ENCODE data around the gene TMEM26.

Gene TMEM26

GRCh38 chr10:61458031-61458430 is 4.8 kb upstream of the TMEM26 start:
- DNase-seq, result no peak

DNA sequence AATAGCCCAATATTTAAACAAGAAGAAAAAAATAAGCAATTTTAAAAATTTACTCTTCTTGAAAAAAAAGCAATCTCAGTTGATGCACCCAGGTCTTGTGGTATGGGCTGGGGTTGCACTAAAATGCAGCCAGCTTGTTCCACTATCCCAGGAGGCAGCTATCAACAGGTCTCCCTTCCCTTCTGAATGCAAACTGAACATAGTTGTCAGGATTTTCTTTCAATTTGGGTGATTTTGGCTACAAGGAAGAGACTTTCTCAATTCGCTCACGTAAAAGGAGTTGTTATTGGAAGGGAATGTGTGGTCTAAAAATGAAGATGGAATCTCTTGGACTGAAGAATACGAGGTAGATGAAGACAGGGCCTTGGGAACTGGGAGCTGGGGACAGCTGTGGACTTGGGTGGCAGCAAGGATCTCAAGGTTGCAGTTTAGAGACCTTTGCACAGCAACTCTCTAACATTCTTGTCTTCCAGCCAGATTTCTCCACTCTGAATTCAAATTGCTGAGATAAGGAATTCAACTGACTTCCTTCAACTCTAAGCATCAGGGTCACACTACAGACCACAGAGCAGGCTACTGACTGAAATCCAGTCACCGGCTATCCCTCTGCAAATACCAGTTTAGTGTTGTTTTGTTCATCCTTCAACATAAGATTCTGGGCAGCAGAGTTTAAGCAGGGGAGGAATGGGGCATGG is 3.1 kb upstream of the TMEM26 start:
- DNase-seq, result no peak

GRCh38 chr10:61455656-61456055 is 2.5 kb upstream of the TMEM26 start:
- no peak for DNase-seq

DNA sequence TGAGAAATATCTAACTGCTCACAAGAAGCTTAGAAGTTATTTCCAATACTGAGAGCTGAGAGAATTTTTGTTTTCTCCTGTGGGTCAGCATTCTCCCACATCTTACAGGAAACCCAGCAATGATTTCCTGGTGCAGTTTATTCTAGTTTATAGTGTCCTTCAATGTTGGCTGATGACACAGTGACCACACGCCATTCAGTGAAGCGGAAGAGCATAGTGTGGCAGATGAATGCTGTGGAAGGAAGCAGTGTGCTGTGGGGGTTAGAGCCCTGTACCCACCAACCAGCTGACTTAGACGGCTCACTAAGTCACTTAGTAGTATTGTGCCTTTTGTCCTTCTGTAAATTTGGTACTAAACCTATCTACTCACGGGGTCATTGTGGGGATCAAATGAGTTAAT is 1.4 kb upstream of the TMEM26 start:
- no peak for DNase-seq

DNA sequence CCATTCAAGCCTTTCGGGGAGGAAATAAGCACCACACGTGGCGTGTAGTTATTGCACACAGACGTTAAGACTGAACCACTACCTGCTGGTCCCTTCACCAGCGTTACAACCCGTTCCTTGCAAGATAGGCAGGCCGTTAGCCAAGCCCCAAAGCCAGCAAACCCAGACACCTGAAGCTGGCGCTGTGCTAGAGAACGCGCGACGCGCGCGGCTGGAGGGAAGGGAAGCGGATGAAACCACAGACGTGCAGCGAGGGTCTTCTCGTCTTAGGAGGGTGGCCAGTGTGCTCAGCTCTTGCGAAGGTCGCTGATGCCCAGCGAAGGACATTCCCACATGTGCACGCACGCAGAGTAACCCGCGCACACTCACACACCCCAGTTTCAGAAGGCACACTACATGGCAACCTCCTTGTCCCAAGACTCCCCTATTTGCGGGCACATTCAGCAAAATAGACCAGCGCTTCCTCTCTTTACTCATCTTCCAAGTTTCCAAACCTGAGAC is 980 bp downstream of the TMEM26 start:
- peak; percentile 55 for DNase-seq

- DNase-seq, result no peak
Measured at GRCh38 chr10:61451357-61451756, 1.8 kb downstream of the TMEM26 start.

- no peak for DNase-seq
Measured at GRCh38 chr10:61448841-61449600, 4.2 kb downstream of the TMEM26 start.

GRCh38 chr10:61448091-61448490 is 5.1 kb downstream of the TMEM26 start:
- no peak for DNase-seq

DNA sequence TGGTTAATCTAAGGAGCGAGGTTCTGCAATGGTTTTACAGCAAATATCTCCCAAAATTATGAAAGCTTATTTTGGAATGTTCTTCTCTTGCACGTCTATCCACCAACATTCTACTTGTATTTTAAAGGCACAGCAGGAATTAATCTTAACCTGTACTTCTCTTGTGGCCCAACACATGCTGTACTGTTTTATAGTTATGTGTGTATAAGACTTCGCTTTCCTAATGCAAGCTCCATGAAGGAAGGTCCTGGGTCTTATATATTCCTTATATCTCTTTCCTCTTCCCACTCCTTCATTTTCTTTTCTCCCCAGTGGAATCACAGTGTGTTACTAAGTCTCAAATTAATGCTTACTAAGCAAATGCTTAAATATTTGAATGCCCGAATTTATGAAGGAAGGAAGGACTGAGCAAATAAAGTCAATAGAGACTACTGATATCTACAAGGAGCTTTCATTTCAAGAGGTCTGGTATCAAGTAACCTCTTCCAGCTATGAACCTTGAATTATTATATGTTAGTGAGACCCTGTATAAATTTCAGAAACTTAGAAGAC is 14.0 kb downstream of the TMEM26 start:
- DNase-seq, result no peak

DNA sequence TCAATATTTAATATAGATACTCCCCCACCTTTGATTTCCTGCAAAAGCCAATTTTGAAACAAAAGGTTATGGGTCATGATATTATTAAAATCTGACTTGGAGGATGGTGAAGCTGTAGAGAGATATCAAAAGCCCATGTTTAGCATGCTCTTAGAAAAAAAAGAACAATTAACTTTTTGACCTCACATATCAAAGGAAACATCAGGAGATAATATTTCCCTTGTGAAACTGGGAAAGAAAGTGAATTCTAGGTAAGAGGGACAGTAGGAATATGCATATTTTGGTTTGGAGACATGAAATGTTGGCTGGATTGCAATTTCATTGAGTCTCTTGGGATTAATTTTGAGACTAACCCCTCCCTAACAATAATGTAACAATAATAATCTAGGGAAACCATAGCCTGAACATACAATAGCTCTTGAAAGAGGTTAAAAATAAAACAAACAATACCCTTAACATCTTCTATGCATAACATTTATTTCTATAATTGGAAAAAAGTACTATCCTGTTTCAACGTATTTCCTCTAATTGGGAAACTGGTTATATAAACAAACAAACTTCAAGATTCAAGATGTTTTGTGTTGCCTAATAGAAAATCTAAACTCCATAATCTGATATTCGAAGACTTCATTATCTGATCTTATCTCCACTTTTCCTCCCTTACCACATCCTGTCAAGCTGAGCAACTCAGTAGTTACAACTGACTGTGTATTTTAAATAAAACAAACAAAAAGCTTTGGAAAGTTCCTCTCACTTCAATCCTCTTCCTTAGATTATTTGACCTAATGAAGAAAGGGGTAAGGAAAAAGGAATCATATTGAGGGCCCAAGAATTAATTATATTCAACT is 14.8 kb downstream of the TMEM26 start:
- no peak for DNase-seq

DNA sequence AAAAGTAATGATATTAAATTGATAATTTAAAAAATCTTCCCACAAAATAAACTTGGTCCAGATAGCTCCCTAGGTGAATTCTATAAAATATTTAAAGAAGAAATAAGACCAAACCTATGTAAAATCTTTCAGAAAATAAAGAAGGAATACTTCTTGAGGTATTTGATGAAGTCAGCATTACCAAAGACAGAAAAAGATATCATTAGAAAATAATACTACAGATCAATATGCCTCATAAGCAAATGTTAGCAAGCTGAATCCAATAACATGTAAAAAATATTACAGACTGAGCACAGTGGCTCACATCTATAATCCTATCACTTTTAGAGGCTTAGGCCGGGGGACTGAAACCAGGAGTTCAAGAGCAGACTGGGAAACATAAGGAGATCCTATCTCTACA is 30.0 kb downstream of the TMEM26 start:
- DNase-seq, result no peak

DNA sequence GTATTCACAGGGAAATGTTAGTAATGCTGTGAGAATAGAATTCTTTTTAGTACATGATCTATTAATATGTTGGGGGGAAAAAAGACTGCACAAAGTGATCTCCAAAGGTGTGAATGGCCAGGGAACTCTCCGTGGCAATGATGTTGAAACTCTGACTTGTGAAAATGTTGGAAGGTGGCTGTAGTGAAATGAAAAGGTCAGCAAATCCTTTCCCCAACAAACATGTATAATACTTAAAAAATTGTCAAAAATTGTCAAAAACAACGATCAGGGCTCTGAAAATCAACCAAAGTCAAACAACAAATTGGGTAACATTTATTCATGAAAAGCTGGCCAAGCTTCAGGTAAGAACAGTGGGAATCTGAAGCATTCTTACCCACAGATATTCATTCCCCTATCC is 35.5 kb downstream of the TMEM26 start:
- no peak for DNase-seq

- no peak for DNase-seq
Measured at GRCh38 chr10:61415824-61416223, 37.4 kb downstream of the TMEM26 start.

DNA sequence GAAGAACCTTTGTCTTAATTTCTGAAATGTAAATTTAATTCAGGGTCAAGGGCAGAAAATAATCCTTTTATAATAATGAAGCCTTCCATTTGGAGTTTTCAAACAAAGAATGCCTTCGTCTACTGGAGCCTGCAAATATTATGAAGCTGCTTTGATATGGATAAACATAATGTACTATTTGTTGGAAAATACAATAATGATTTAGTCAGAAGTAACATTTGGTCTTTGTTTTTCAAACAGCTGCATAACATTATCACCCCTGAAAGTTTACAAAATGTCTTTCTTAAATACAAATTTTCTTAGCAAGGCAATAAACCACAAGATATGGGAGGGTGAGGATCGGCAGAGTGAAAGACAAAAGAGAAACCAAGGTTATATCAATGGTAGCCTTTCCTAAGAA is 41.5 kb downstream of the TMEM26 start:
- no peak for DNase-seq

DNA sequence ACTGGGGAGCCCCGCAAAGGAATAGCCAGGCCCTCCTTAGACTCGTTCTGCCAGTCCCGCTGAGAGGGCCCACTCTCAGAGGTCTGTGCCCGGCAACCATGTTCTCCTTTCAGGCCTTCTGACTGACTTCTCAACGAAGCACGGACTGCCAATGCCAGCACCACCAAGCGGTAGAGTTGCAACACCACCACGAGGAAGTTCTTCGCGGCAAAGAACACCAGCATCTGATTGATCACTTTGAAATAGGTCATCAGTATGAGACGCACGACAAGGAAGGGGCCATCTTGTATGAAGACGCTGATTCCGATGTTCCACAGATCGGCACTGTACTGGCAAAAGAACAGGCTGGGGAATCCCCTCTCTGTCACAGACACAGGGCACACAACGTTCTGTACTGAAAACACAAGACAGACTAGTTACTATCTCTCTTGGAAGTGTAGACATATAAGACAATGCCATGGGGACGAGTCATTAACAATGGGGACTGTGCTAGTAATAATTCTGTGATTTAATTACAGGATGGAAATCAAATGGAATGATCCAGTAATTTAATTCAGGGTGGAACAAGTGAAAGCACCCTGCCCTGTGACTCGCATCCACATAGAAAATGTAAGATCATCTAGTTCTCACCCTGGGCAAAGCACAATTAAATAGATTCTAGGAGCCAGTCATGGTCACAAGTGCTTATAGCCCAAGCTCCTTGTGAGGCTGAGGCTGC is 42.7 kb downstream of the TMEM26 start:
- DNase-seq, result no peak

- DNase-seq, result no peak
Measured at GRCh38 chr10:61409157-61409556, 44.0 kb downstream of the TMEM26 start.

GRCh38 chr10:61408105-61408504 is 45.1 kb downstream of the TMEM26 start:
- peak; percentile 1 for DNase-seq

DNA sequence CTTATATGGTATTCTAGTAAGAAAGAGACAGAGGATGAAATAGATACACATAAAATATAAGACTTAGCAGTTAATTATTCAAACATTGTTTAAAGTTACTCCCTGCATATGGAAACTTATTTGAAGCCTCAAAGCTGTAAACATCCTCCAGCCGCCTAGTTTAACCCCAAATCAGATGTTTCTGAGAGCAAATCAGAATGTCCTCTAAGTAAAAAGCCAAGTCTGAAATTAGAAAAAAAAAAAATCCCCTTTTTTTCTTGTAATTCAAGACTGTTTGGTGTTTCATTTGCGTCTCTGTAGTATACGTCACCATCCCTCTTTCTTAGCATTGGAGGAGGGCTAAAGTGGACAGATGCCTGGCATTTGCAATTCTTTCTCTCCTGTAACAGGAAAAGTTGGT is 46.4 kb downstream of the TMEM26 start:
- no peak for DNase-seq

DNA sequence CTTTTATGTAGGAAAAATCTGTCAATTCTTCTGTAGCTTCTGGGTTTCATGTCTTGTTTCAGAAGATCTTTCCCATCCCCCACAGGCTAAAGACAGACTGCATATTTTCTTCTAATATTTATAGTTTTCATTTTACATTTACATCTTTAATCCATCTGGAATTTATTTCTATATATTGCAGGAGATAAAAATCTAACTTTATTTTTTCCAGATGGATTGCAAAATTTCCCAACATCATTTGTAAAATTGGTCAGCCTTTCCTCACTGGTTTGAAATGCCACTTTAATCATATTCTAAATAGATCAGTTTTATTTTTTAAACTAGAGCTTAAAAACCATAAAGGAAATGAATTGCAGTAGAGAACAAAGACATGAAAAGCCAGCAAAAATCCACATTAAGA is 46.9 kb downstream of the TMEM26 start:
- no peak for DNase-seq

DNA sequence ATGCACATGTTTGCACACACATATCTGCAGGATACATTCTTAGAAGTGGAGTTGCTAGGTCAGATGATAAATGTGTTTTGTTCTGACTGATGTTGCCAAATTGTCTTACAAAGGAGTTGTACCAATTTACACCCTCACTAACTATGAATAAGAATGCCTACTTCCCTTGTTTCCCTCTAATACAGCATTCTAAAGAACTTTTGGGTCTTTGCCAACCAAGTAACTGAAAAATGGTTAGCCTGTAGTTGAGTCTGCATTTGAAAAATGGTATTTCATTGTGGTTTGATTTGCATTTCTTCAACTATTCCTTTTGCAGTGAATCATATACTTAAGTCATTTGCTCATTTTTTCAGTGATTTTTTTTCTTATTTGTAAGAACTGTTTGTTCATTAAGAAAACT is 48.4 kb downstream of the TMEM26 start:
- DNase-seq, result no peak

DNA sequence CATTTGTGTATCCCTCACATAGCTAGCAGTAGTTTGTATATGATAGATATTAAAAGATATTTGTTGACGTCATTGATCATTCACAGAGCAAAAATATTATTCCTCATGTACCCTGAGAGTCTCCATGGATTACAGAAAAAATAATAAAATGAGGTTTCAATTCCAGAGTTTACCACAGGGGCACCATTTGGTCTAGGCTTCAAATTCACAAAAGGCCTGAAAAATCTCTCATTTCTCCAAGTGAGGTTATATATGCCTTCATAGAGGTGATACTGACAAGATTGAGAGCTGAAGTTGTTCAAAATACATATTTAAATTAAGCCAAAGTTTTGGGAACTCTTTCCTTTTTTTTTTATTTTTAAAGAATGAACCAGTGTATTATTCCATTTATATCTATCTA is 52.7 kb downstream of the TMEM26 start:
- no peak for DNase-seq

GRCh38 chr10:61399406-61399805 is 53.8 kb downstream of the TMEM26 start:
- DNase-seq, result no peak

All from NCI-H2227 treated with DMSO at 0.1 percent for 48 hours (cell line).